ENCODE results near the gene LAD1.

Gene LAD1

GRCh38 chr1:201363467-201363866 lies 35.7 kb downstream of the LAD1 start:
- DNase-seq (ENCODE audit: low spot score) = no peak

- DNase-seq (ENCODE audit: low spot score) = no peak
Measured at GRCh38 chr1:201362906-201363305, 36.2 kb downstream of the LAD1 start.

GRCh38 chr1:201361652-201362504 lies 37.2 kb downstream of the LAD1 start:
- peak; percentile 56 for DNase-seq (ENCODE audit: low spot score)

GRCh38 chr1:201360901-201361651 lies 38.0 kb downstream of the LAD1 start:
- no peak for DNase-seq (ENCODE audit: low spot score)

- no peak for DNase-seq (ENCODE audit: low spot score)
Measured at GRCh38 chr1:201360486-201360885, 38.6 kb downstream of the LAD1 start.

GRCh38 chr1:201359873-201360210 lies 39.3 kb downstream of the LAD1 start:
- no peak for DNase-seq (ENCODE audit: low spot score)

GRCh38 chr1:201359031-201359872 lies 39.9 kb downstream of the LAD1 start:
- DNase-seq (ENCODE audit: low spot score) = no peak

- DNase-seq (ENCODE audit: low spot score) = peak; percentile 8
Measured at GRCh38 chr1:201358596-201358995, 40.5 kb downstream of the LAD1 start.

- no peak for DNase-seq (ENCODE audit: low spot score)
Measured at GRCh38 chr1:201357636-201358348, 41.3 kb downstream of the LAD1 start.

- no peak for DNase-seq (ENCODE audit: low spot score)
Measured at GRCh38 chr1:201357211-201357610, 41.9 kb downstream of the LAD1 start.

GRCh38 chr1:201356701-201357100 lies 42.4 kb downstream of the LAD1 start:
- DNase-seq (ENCODE audit: low spot score) = no peak

- DNase-seq (ENCODE audit: low spot score) = no peak
Measured at GRCh38 chr1:201356236-201356635, 42.9 kb downstream of the LAD1 start.

- DNase-seq (ENCODE audit: low spot score) = no peak
Measured at GRCh38 chr1:201355471-201355870, 43.7 kb downstream of the LAD1 start.

- no peak for DNase-seq (ENCODE audit: low spot score)
Measured at GRCh38 chr1:201354901-201355295, 44.2 kb downstream of the LAD1 start.

GRCh38 chr1:201354151-201354900 lies 44.8 kb downstream of the LAD1 start:
- no peak for DNase-seq (ENCODE audit: low spot score)

GRCh38 chr1:201353186-201353940 lies 45.8 kb downstream of the LAD1 start:
- DNase-seq (ENCODE audit: low spot score) = no peak

GRCh38 chr1:201351617-201352016 lies 47.5 kb downstream of the LAD1 start:
- no peak for DNase-seq (ENCODE audit: low spot score)

GRCh38 chr1:201350884-201351283 lies 48.2 kb downstream of the LAD1 start:
- DNase-seq (ENCODE audit: low spot score) = no peak

- DNase-seq (ENCODE audit: low spot score) = no peak
Measured at GRCh38 chr1:201350361-201350725, 48.8 kb downstream of the LAD1 start.

GRCh38 chr1:201349092-201349491 lies 50.0 kb downstream of the LAD1 start:
- DNase-seq (ENCODE audit: low spot score) = no peak

GRCh38 chr1:201348211-201348566 lies 50.9 kb downstream of the LAD1 start:
- peak; percentile 60 for DNase-seq (ENCODE audit: low spot score)

Data from kidney tubule cell (primary cell).